SK-MEL-5 (cell line): Measurements from ENCODE around the gene MUC12. TPM values are rescaled to one million over a fixed set of nuclear protein-coding genes. Genes with fewer than 3 reads are reported as not detected.
"Not testable (repeated sequence)": the region's sequence is repeated elsewhere in the genome, so short reads cannot be mapped to it uniquely, and the experiment has no call there.

Experiments
- DNase-seq: peaks from one replicate; pipeline ENCODE4 v3.0.0-alpha.2; 2016; ENCODE audit warnings: low read depth, low spot score
- in situ Hi-C: cut with HindIII; loops from 2 replicates; pipeline ENCODE4 v1.10.0; 2016; ENCODE audit warnings: low sequenced_read_pairs, high pct_unique_total_duplicates, low pct_unique_long_range_greater_than_20kb
- polyA plus RNA-seq, 2 experiments: library from polyadenylated mRNA; depleted of rRNA; stranded (reverse); fragments of >200 nt; gene quantifications; 2 replicates each; pipeline ENCODE4 v1.2.3, GENCODE V29; 2015
- total RNA-seq: library from RNA; depleted of rRNA; stranded (reverse); fragments of >200 nt; shearing (Covaris generic); gene quantifications from 2 replicates; pipeline ENCODE4 v1.2.3, GENCODE V29; 2014; rRNA removed

Gene MUC12
- total RNA-seq, result not detected in 2 replicates
- polyA plus RNA-seq (2015; cell fraction: cytosol; rRNA removed), result not detected in 2 replicates
- not detected in 2 replicates for polyA plus RNA-seq (2015; cell fraction: nucleus; rRNA removed)

- DNase-seq, result no peak
- in situ Hi-C loops, result no loop called here
Measured at GRCh38 chr7:100969066-100969615, at the start of gene MUC12. TSS of gene MUC12 (plus strand) at chr7:100969565. CDS start at chr7:100969623, 58 bp downstream.

GRCh38 chr7:100919779-100920437 is 49.5 kb upstream of the MUC12 start:
- DNase-seq, in situ Hi-C loops: not testable (repeated sequence)

GRCh38 chr7:100921039-100921438 is 48.3 kb upstream of the MUC12 start:
- DNase-seq, result no peak
- in situ Hi-C loops, result no loop called here

GRCh38 chr7:100923616-100924015 is 45.7 kb upstream of the MUC12 start:
- in situ Hi-C loops, DNase-seq: not testable (repeated sequence)

- in situ Hi-C loops, result no loop called here
- DNase-seq, result no peak
Measured at GRCh38 chr7:100929808-100930174, 39.6 kb upstream of the MUC12 start.

- in situ Hi-C loops, result no loop called here
- peak; percentile 28 for DNase-seq
Measured at GRCh38 chr7:100933734-100934133, 35.6 kb upstream of the MUC12 start.

- DNase-seq, in situ Hi-C loops: not testable (repeated sequence)
Measured at GRCh38 chr7:100935381-100935780, 34.0 kb upstream of the MUC12 start.

GRCh38 chr7:100936167-100936566 is 33.2 kb upstream of the MUC12 start:
- in situ Hi-C loops, DNase-seq: not testable (repeated sequence)

- no peak for DNase-seq
- in situ Hi-C loops, result no loop called here
Measured at GRCh38 chr7:100942045-100942774, 27.2 kb upstream of the MUC12 start.

- in situ Hi-C loops, result no loop called here
- no peak for DNase-seq
Measured at GRCh38 chr7:100943693-100944092, 25.7 kb upstream of the MUC12 start.

GRCh38 chr7:100944138-100944537 is 25.2 kb upstream of the MUC12 start:
- DNase-seq, result no peak
- in situ Hi-C loops, result no loop called here

- no peak for DNase-seq
- in situ Hi-C loops, result no loop called here
Measured at GRCh38 chr7:100946111-100946510, 23.3 kb upstream of the MUC12 start.

GRCh38 chr7:100946766-100947365 is 22.5 kb upstream of the MUC12 start:
- in situ Hi-C loops, result no loop called here
- no peak for DNase-seq

- in situ Hi-C loops, result no loop called here
- DNase-seq, result no peak
Measured at GRCh38 chr7:100947792-100948191, 21.6 kb upstream of the MUC12 start.

- DNase-seq, result no peak
Measured at GRCh38 chr7:100949227-100949932, 20.0 kb upstream of the MUC12 start, which contains the start of gene MUC3A. TSS of gene MUC3A (plus strand) at chr7:100949534. CDS start at chr7:100949625, 91 bp downstream.

GRCh38 chr7:100949933-100950443 is 19.4 kb upstream of the MUC12 start:
- DNase-seq, result no peak
- in situ Hi-C loops, result no loop called here

More at GRCh38 chr7:100949227-100949932, 20.0 kb upstream of the MUC12 start, which contains the start of gene MUC3A:
- in situ Hi-C loops, result no loop called here

GRCh38 chr7:100951172-100951571 is 18.2 kb upstream of the MUC12 start:
- DNase-seq, result no peak
- in situ Hi-C loops, result no loop called here
